ENCODE data around the gene RNF167. TPM values are rescaled to one million over a fixed set of nuclear protein-coding genes. Genes with fewer than 3 reads are reported as not detected.

RNF167 gene
- total and polyA plus RNA-seq, 2 of the 8 experiments (the other 6 are each of a cell fraction or from before 2014, with no cell fraction given): 140 to 281 TPM

GRCh38 chr17:4903051-4903818 is 36.8 kb upstream of the RNF167 start, which contains the start of gene CHRNE:
Gene CHRNE (minus strand): TSS chr17:4903098. CDS start chr17:4903063, 35 bp downstream.
- Histone ChIP-seq H3K23ac (ENCODE audit: insufficient read length) (no peak within 1 kb of the TSS), H3K4me2 (ENCODE audit: insufficient read depth in 1 of 2, low read depth in 2 of 2, low read length in 2 of 2) (peak within 1 kb of the TSS in 1 of 2 experiments; percentile 51; a peak in 1 of 4 replicates), H3K27me3 (replicated peaks in 1 of 4; ENCODE audit: control insufficient read depth in 3 of 4, extremely low read depth in 1 of 4, insufficient read depth in 3 of 4, low read length in 3 of 4) (0 out of 7 replicates have a peak, but pooled peaks cover 0 to 2% (median 0%) of the 10 kb centered on the region in 4 experiments), H4K20me1 (replicated peaks in 1 of 2; ENCODE audit: control insufficient read depth in 1 of 2, insufficient read depth in 2 of 2, low read length in 2 of 2) (no peaks in the 10 kb centered on the region), H3K27ac (ENCODE audit: low read depth, low read length) (no peak within 1 kb of the TSS), H2BK120ac (replicated peaks; ENCODE audit: low read depth, low read length) (no peak within 1 kb of the TSS), H4K91ac (replicated peaks; ENCODE audit: insufficient read length, low read length) (no peak within 1 kb of the TSS), H2BK12ac (ENCODE audit: low read depth, low read length) (no peak within 1 kb of the TSS), H2AFZ (ENCODE audit: low read length) (no peak within 1 kb of the TSS), H3K9me3 (ENCODE audit: insufficient read depth in 2 of 2, low read depth in 1 of 2, low read length in 1 of 2) (no peaks in the 10 kb centered on the region), H2BK5ac (ENCODE audit: low read depth, low read length) (no peak within 1 kb of the TSS), H2BK15ac (ENCODE audit: low read length) (no peak within 1 kb of the TSS; the same call in 1 of the 2 replicates), H3K79me2 (ENCODE audit: control insufficient read depth in 1 of 2, insufficient read depth in 2 of 2, low read length in 2 of 2) (no peaks in the 10 kb centered on the region), H3K14ac (ENCODE audit: insufficient read length) (no peak within 1 kb of the TSS), H3K4ac (replicated peaks; ENCODE audit: insufficient read length, low read depth, low read length) (no peak within 1 kb of the TSS), H2BK20ac (ENCODE audit: low read length) (no peak within 1 kb of the TSS), H3K18ac (ENCODE audit: extremely low read depth, low read length) (no peak within 1 kb of the TSS), H4K8ac (ENCODE audit: extremely low read depth, insufficient read depth, low read length) (no peak within 1 kb of the TSS; the same call in 1 of the 2 replicates), H3K79me1 (ENCODE audit: low read depth, low read length) (no peaks in the 10 kb centered on the region), H3K56ac (replicated peaks; ENCODE audit: insufficient read length, low read depth, low read length) (no peak within 1 kb of the TSS), H3K4me1 (replicated peaks in 1 of 4; ENCODE audit: control insufficient read depth in 3 of 4, insufficient read depth in 4 of 4, low read length in 3 of 4) (peaks cover 3 to 14% (median 4%) of the 10 kb centered on the region in 4 experiments; a peak in 6 of 7 replicates), H3K9ac (replicated peaks in 1 of 4; ENCODE audit: extremely low read depth in 1 of 4, low read depth in 3 of 4, low read length in 3 of 4) (no peak within 1 kb of the TSS; a peak in 1 of 7 replicates), H4K5ac (ENCODE audit: insufficient read length, low read depth, low read length) (no peak within 1 kb of the TSS), H3K4me3 (ENCODE audit: extremely low read depth in 1 of 4, insufficient read depth in 2 of 4, low read depth in 3 of 4, low read length in 4 of 4) (no peak within 1 kb of the TSS), H3K36me3 (ENCODE audit: control insufficient read depth in 2 of 4, insufficient read depth in 4 of 4, low read length in 3 of 4) (no peaks in the 10 kb centered on the region), H3K23me2 (ENCODE audit: low read depth, low read length) (peaks cover 3% of the 10 kb centered on the region; the same call in 1 of the 2 replicates), H2AK5ac (ENCODE audit: low read depth, low read length) (no peak within 1 kb of the TSS)
- FAIRE-seq (peak; percentile 99), DNase-seq (ENCODE audit: low read depth in 1 of 2, low spot score in 2 of 2) (peak in 1 of 2 experiments; percentile 91)
- POLR2A ChIA-PET (ENCODE audit: partially characterized antibody): interaction anchor here (0.8 to 6.4 kb wide), 3 partner anchors 34 to 195 kb away, joined by 3 to 49 read pairs (median 6); partner anchors contain the start of genes RNF167 and SLC25A11
- 45% methylated on average over 9 of the region's 10 CpGs; no CpG with 5 or more reads in 1 of the 2 experiments for WGBS, 2 experiments (ENCODE audit: extremely low coverage in 1 of 2, insufficient coverage in 1 of 2, insufficient read length in 1 of 2, insufficient replicate concordance in 2 of 2, low coverage in 1 of 2, low lambda C conversion rate in 2 of 2, missing lambda C conversion rate in 1 of 2)
- CTCF ChIA-PET (ENCODE audit: partially characterized antibody): interaction anchor here (0.7 to 4.4 kb wide), 21 partner anchors 9 to 1450 kb away, joined by 3 to 23 read pairs (median 3); partner anchors contain the start of genes CAMTA2, ENO3 and SLC25A11
- no peak for TF ChIP-seq EP300 (IDR thresholded peaks at IDR 0.05; ENCODE audit: borderline replicate concordance in 1 of 2, low read depth in 2 of 2, low read length in 2 of 2)
- TF ChIP-seq JUND (IDR thresholded peaks at IDR 0.05; ENCODE audit: low read length): no peak
- no peak for TF ChIP-seq GTF2F1 (IDR thresholded peaks at IDR 0.05; ENCODE audit: borderline replicate concordance, low read depth, low read length)
- TF ChIP-seq GABPA (IDR thresholded peaks at IDR 0.05; ENCODE audit: borderline replicate concordance, insufficient read depth, low read length): no peak
- TF ChIP-seq MAFK (IDR thresholded peaks at IDR 0.05; ENCODE audit: low read depth, low read length): no peak
- TF ChIP-seq POU5F1 (IDR thresholded peaks at IDR 0.05; ENCODE audit: low read depth, low read length): no peak
- peak; percentile 64 to 75 for TF ChIP-seq RAD21 (IDR thresholded peaks at IDR 0.05 in 1 of 2, conservative IDR thresholded peaks at IDR 0.05 in 1 of 2; ENCODE audit: low read depth in 2 of 2, low read length in 2 of 2)
- TF ChIP-seq EZH2 (IDR thresholded peaks at IDR 0.05; ENCODE audit: low read depth, low read length, severe bottlenecking): no peak
- no peak for TF ChIP-seq SIN3A (conservative IDR thresholded peaks at IDR 0.05 in 1 of 2, IDR thresholded peaks at IDR 0.05 in 1 of 2; ENCODE audit: low read depth in 1 of 2, low read length in 2 of 2)
- no peak for TF ChIP-seq KDM5A (IDR thresholded peaks at IDR 0.05; ENCODE audit: low read length)
- TF ChIP-seq CREB1 (IDR thresholded peaks at IDR 0.05): peak; percentile 51; the same call in 1 of the 2 replicates
